Sigmoid colon (tissue), 7 donors: ENCODE data around the gene TEX35. TPM values are rescaled to one million over a fixed set of nuclear protein-coding genes. Genes with fewer than 3 reads are reported as not detected.

Source experiments
- DNase-seq: peaks from one replicate; pipeline ENCODE4 v3.0.0-alpha.2; 2019
- H3K27ac ChIP-seq, 4 donors: fragments of 200-600 bp; sonication (generic); one replicate each; pipeline ENCODE4 v1.5.1; 2016 to 2019; ENCODE audit warnings: mild to moderate bottlenecking in 1 of 4
- H3K27me3 ChIP-seq, 3 donors: fragments of 200-600 bp; sonication (generic); one replicate each; pipeline ENCODE4 v1.5.1; 2019; ENCODE audit warnings: mild to moderate bottlenecking in 1 of 3
- H3K36me3 ChIP-seq, 4 donors: fragments of 200-600 bp; sonication (generic); one replicate each; pipeline ENCODE4 v1.5.1; 2016 to 2019
- H3K4me1 ChIP-seq, 4 donors: fragments of 200-600 bp; sonication (generic); one replicate each; pipeline ENCODE4 v1.5.1; 2017 to 2019
- H3K4me3 ChIP-seq, 4 donors: fragments of 200-600 bp; sonication (generic); one replicate each; pipeline ENCODE4 v1.5.1; 2017 to 2019; ENCODE audit warnings: mild to moderate bottlenecking in 2 of 4, moderate library complexity in 1 of 4
- H3K9me3 ChIP-seq, 4 donors: fragments of 200-600 bp in 3 of 4; sonication (generic) in 3 of 4; one replicate each; pipeline versions ENCODE4 v1.5.1 to v1.6.1; 2013 to 2019
- EP300 ChIP-seq, 4 donors: sonication (generic); formaldehyde crosslinking; IDR thresholded peaks; one replicate each; pipeline ENCODE4 v1.6.1; 2017; ENCODE audit warnings: antibody characterized with exemption in 4 of 4
- POLR2A ChIP-seq, 2 donors: fragments of 450-650 bp; IDR thresholded peaks; one replicate each; pipeline ENCODE4 v1.6.1; 2016; ENCODE audit warnings: antibody characterized with exemption in 2 of 2, mild to moderate bottlenecking in 2 of 2, moderate library complexity in 2 of 2
- POLR2AphosphoS5 ChIP-seq, 4 donors: sonication (generic); formaldehyde crosslinking; IDR thresholded peaks; one replicate each; pipeline ENCODE4 v1.6.1; 2017; ENCODE audit warnings: antibody characterized with exemption in 4 of 4
- WGBS, 2 donors: extraction: QIAGEN DNeasy Blood & Tissue Kit; methylation state at CpG; one replicate each; pipeline ENCODE4 v1.1.7; 2013; 5-methylcytosine and 5-hydroxymethylcytosine counted together
- intact Hi-C: fragments of 100-400 bp; cut with DNase I; formaldehyde crosslinking; loops from one replicate; pipeline ENCODE4 v1.15.1; 2023
- polyA plus RNA-seq, 3 donors: library from polyadenylated mRNA; stranded (reverse); fragments of 200-250 nt; gene quantifications; one replicate each; pipeline ENCODE4 v1.2.3, GENCODE V29; 2013
- total RNA-seq, 4 donors: library from RNA; depleted of rRNA; stranded (reverse); fragments of >200 nt; gene quantifications; one replicate each; pipeline ENCODE4 v1.1.0, GENCODE V29; 2016
- TF ChIP-seq, protein P1 (sequence below), 4 experiments: fragments of 450-650 bp in 3 of 4; fragments of 200-600 bp in 1 of 4; IDR thresholded peaks; one replicate each; pipeline ENCODE4 v1.5.1; 2016 to 2019; ENCODE audit warnings: antibody characterized with exemption in 4 of 4, mild to moderate bottlenecking in 3 of 4, moderate library complexity in 2 of 4
- donor health status: healthy with polysubstance abuse.
- donor health status: Bipolar disorder and iron deficiency.
- donor health status: healthy.

Gene TEX35
- total and polyA plus RNA-seq, 7 donors, result not detected

- H3K27ac ChIP-seq, result no peak overlapping the region
- no peaks in the 10 kb centered on the region for H3K9me3 ChIP-seq
- no peak for DNase-seq
- no peak overlapping the region for H3K4me3 ChIP-seq
- no peak for TF ChIP-seq EP300 (IDR thresholded peaks at IDR 0.05)
- WGBS, 2 donors, result 71 to 77% methylated on average over 6 of the region's 6 CpGs
- H3K36me3 ChIP-seq, result no peaks in the 10 kb centered on the region
- H3K27me3 ChIP-seq, result no peaks in the 10 kb centered on the region
- intact Hi-C loops, result no loop called here
- H3K4me1 ChIP-seq, result no peaks in the 10 kb centered on the region
Measured at GRCh38 chr1:178503849-178504248, 9.1 kb upstream of the TEX35 start.

- H3K4me1 ChIP-seq, result no peaks in the 10 kb centered on the region
- no peak overlapping the region for H3K4me3 ChIP-seq
- intact Hi-C loops, result no loop called here
- 81 to 94% methylated on average over 4 of the region's 4 CpGs for WGBS, 2 donors
- TF ChIP-seq POLR2A (IDR thresholded peaks at IDR 0.05) (no peak), EP300 (IDR thresholded peaks at IDR 0.05) (no peak), POLR2AphosphoS5 (IDR thresholded peaks at IDR 0.05) (no peak)
- TF ChIP-seq, protein P1, sequence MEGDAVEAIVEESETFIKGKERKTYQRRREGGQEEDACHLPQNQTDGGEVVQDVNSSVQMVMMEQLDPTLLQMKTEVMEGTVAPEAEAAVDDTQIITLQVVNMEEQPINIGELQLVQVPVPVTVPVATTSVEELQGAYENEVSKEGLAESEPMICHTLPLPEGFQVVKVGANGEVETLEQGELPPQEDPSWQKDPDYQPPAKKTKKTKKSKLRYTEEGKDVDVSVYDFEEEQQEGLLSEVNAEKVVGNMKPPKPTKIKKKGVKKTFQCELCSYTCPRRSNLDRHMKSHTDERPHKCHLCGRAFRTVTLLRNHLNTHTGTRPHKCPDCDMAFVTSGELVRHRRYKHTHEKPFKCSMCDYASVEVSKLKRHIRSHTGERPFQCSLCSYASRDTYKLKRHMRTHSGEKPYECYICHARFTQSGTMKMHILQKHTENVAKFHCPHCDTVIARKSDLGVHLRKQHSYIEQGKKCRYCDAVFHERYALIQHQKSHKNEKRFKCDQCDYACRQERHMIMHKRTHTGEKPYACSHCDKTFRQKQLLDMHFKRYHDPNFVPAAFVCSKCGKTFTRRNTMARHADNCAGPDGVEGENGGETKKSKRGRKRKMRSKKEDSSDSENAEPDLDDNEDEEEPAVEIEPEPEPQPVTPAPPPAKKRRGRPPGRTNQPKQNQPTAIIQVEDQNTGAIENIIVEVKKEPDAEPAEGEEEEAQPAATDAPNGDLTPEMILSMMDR (IDR thresholded peaks at IDR 0.05), result no peak
- no peak overlapping the region for H3K27ac ChIP-seq
- no peak for DNase-seq
- H3K27me3 ChIP-seq, result no peaks in the 10 kb centered on the region
- no peaks in the 10 kb centered on the region for H3K36me3 ChIP-seq
- no peaks in the 10 kb centered on the region for H3K9me3 ChIP-seq
Measured at GRCh38 chr1:178504286-178504685, 8.6 kb upstream of the TEX35 start.

GRCh38 chr1:178506177-178506576, 6.7 kb upstream of the TEX35 start:
- Histone ChIP-seq H3K4me1 (no peaks in the 10 kb centered on the region), H3K27ac (no peak overlapping the region), H3K36me3 (no peaks in the 10 kb centered on the region), H3K9me3 (no peaks in the 10 kb centered on the region), H3K27me3 (no peaks in the 10 kb centered on the region), H3K4me3 (no peak overlapping the region)
- intact Hi-C loops, result no loop called here
- TF ChIP-seq EP300 (IDR thresholded peaks at IDR 0.05) (no peak), POLR2A (IDR thresholded peaks at IDR 0.05) (no peak), POLR2AphosphoS5 (IDR thresholded peaks at IDR 0.05) (no peak)
- TF ChIP-seq, protein P1 (IDR thresholded peaks at IDR 0.05), result no peak
- 94 to 95% methylated on average over 6 of the region's 6 CpGs for WGBS, 2 donors
- no peak for DNase-seq

- DNase-seq, result no peak
- TF ChIP-seq POLR2AphosphoS5 (IDR thresholded peaks at IDR 0.05), result no peak
- TF ChIP-seq POLR2A (IDR thresholded peaks at IDR 0.05), result no peak
- TF ChIP-seq, protein P1 (IDR thresholded peaks at IDR 0.05), result no peak
- TF ChIP-seq EP300 (IDR thresholded peaks at IDR 0.05), result no peak
- H3K36me3 ChIP-seq, result no peaks in the 10 kb centered on the region
- H3K4me3 ChIP-seq, result no peak overlapping the region
- no peak overlapping the region for H3K27ac ChIP-seq
- no peaks in the 10 kb centered on the region for H3K27me3 ChIP-seq
- H3K9me3 ChIP-seq, result no peaks in the 10 kb centered on the region
- H3K4me1 ChIP-seq, result no peaks in the 10 kb centered on the region
- intact Hi-C loops, result no loop called here
- 32 to 68% methylated on average over 6 of the region's 6 CpGs for WGBS, 2 donors
Measured at GRCh38 chr1:178506669-178507068, 6.2 kb upstream of the TEX35 start.

- H3K9me3 ChIP-seq, result no peaks in the 10 kb centered on the region
- H3K36me3 ChIP-seq, result no peaks in the 10 kb centered on the region
- no peaks in the 10 kb centered on the region for H3K4me1 ChIP-seq
- intact Hi-C loops, result no loop called here
- TF ChIP-seq POLR2AphosphoS5 (IDR thresholded peaks at IDR 0.05) (no peak), POLR2A (IDR thresholded peaks at IDR 0.05) (no peak), EP300 (IDR thresholded peaks at IDR 0.05) (no peak)
- TF ChIP-seq, protein P1 (IDR thresholded peaks at IDR 0.05), result no peak
- no peak for DNase-seq
- no peak overlapping the region for H3K27ac ChIP-seq
- H3K4me3 ChIP-seq, result no peak overlapping the region
- WGBS, 2 donors, result 83 to 90% methylated on average over 5 of the region's 5 CpGs
- no peaks in the 10 kb centered on the region for H3K27me3 ChIP-seq
Measured at GRCh38 chr1:178509414-178510007, 3.4 kb upstream of the TEX35 start.
